K562 (cell line): ENCODE measurements around the gene UGT1A3. TPM values are rescaled to one million over a fixed set of nuclear protein-coding genes. Genes with fewer than 3 reads are reported as not detected.

Experiments used
- ATAC-seq: fragments of 200-7000 bp; cut with Tn5 transposase; 3 replicates; pipeline ENCODE4 v1.9.1; 2020; ENCODE audit warnings: moderate library complexity
- BruUV-seq: library from RNA; stranded (reverse); fragments of 400-500 nt; replicated peaks from 2 replicates; lab custom pipeline; 2021; lab: Mats Ljungman, UMichigan
- CTCF ChIA-PET: fragments of 300-600 bp; formaldehyde crosslinking; extraction: SDS; loops from one replicate; lab custom pipeline; 2021; ENCODE audit warnings: low intra/inter-chr PET ratio; lab: Yijun Ruan, JAX
- POLR2A ChIA-PET: fragments of 300-600, 350-650 bp; sonication (Branson Sonifier 250); formaldehyde crosslinking; extraction: SDS; loops from one replicate; lab custom pipeline; 2021; ENCODE audit warnings: antibody characterized with exemption, inconsistent platforms; lab: Yijun Ruan, JAX
- DNase-seq, 4 experiments: peaks; one replicate each; pipeline versions ENCODE4 v3.0.0 to v3.0.0-alpha.2; 2011 to 2018; ENCODE audit warnings: low spot score in 3 of 4, mixed read lengths in 3 of 4; ENCODE audit errors: extremely low read depth in 1 of 4
- FAIRE-seq: peaks from 2 replicates; lab custom pipeline; 2011; peaks lifted over from hg19 to GRCh38; lab: Jason Lieb, UNC
- H2AFZ ChIP-seq: 2 replicates; pipeline ENCODE4 v1.6.0; 2011; ENCODE audit warnings: low read depth, low read length, control low read depth, inconsistent platforms
- H3K27ac ChIP-seq: fragments of 200-600 bp; 3 replicates; pipeline ENCODE4 v1.8.0; 2011; ENCODE audit warnings: low read depth, mild to moderate bottlenecking, control low read depth, inconsistent platforms, low read length, moderate library complexity, mixed read lengths; ENCODE audit errors: extremely low read depth
- H3K27me3 ChIP-seq, 2 experiments: fragments of 300-600 bp in 1 of 2; 2 replicates in 1 of 2; 3 replicates in 1 of 2; pipeline versions ENCODE4 v1.6.0 to v1.8.0; 2011; ENCODE audit warnings: inconsistent platforms in 2 of 2, low read length in 2 of 2, mild to moderate bottlenecking in 1 of 2, mixed read lengths in 1 of 2, moderate library complexity in 1 of 2; ENCODE audit not compliant: control insufficient read depth in 2 of 2, insufficient read depth in 2 of 2
- H3K36me3 ChIP-seq: fragments of 300-600 bp; 3 replicates; pipeline ENCODE4 v1.8.0; 2011; ENCODE audit warnings: mild to moderate bottlenecking, low read length, inconsistent platforms; ENCODE audit not compliant: control insufficient read depth, insufficient read depth
- H3K4me1 ChIP-seq, 2 experiments: fragments of 200-600 bp in 1 of 2; replicated peaks in 1 of 2; 2 replicates in 1 of 2; 3 replicates in 1 of 2; pipeline versions ENCODE4 v1.5.1 to v1.8.0; 2011; ENCODE audit warnings: inconsistent platforms in 2 of 2, low read length in 2 of 2, mild to moderate bottlenecking in 1 of 2, mixed read lengths in 1 of 2, moderate library complexity in 1 of 2; ENCODE audit not compliant: control insufficient read depth in 2 of 2, insufficient read depth in 2 of 2
- H3K4me2 ChIP-seq: 2 replicates; pipeline ENCODE4 v1.6.1; 2011; ENCODE audit warnings: low read length, control low read depth, inconsistent platforms, mixed read lengths; ENCODE audit not compliant: insufficient read depth
- H3K4me3 ChIP-seq: fragments of 200-600 bp; sonication (generic), shearing (Covaris generic); 2 replicates; pipeline ENCODE4 v1.5.1; 2016; ENCODE audit warnings: control low read depth, inconsistent platforms
- H3K79me2 ChIP-seq: fragments of 200-600 bp; 3 replicates; pipeline ENCODE4 v1.8.0; 2011; ENCODE audit warnings: low read length, inconsistent platforms; ENCODE audit not compliant: control insufficient read depth, insufficient read depth
- H3K9ac ChIP-seq, 2 experiments: 2 replicates each; pipeline versions ENCODE4 v1.6.0 to v1.6.1; 2011; ENCODE audit warnings: low read depth in 2 of 2, low read length in 2 of 2, control low read depth in 1 of 2, inconsistent platforms in 1 of 2, mild to moderate bottlenecking in 1 of 2, mixed read lengths in 1 of 2; ENCODE audit not compliant: insufficient read depth in 1 of 2
- H3K9me1 ChIP-seq: one replicate; pipeline ENCODE4 v1.6.0; 2011; ENCODE audit warnings: inconsistent platforms, mild to moderate bottlenecking, low read length, moderate library complexity; ENCODE audit not compliant: control insufficient read depth, insufficient read depth
- H3K9me3 ChIP-seq: replicated peaks from 2 replicates; pipeline ENCODE4 v1.5.1; 2011; ENCODE audit warnings: low read depth, low read length, inconsistent platforms; ENCODE audit not compliant: control insufficient read depth, insufficient read depth
- H4K20me1 ChIP-seq: replicated peaks from 2 replicates; pipeline ENCODE4 v1.6.1; 2011; ENCODE audit warnings: low read length, inconsistent platforms, mixed read lengths; ENCODE audit not compliant: control insufficient read depth, insufficient read depth
- BCLAF1 ChIP-seq, 2 experiments: fragments of 450-650 bp in 1 of 2; IDR thresholded peaks; 2 replicates each; pipeline ENCODE4 v1.6.1; 2011 to 2017; ENCODE audit warnings: low read depth in 2 of 2, antibody characterized with exemption in 1 of 2, borderline replicate concordance in 1 of 2, low read length in 1 of 2, mild to moderate bottlenecking in 1 of 2, mixed read lengths in 1 of 2; ENCODE audit not compliant: control insufficient read depth in 1 of 2
- CBX5 ChIP-seq: IDR thresholded peaks from 2 replicates; pipeline ENCODE4 v1.6.1; 2014; ENCODE audit warnings: low read depth, borderline replicate concordance
- GMEB1 ChIP-seq: fragments of 250-450 bp; sonication (Bioruptor Pico); IDR thresholded peaks from 2 replicates; pipeline ENCODE4 v1.4.0; 2020; ENCODE audit warnings: mild to moderate bottlenecking
- NCOA4 ChIP-seq: fragments of 450-650 bp; IDR thresholded peaks from 2 replicates; pipeline ENCODE4 v1.6.1; 2018; ENCODE audit warnings: mild to moderate bottlenecking; ENCODE audit not compliant: partially characterized antibody
- REST ChIP-seq, 2 experiments: fragments of 450-650 bp; formaldehyde crosslinking in 1 of 2; IDR thresholded peaks; 2 replicates each; pipeline versions ENCODE4 v1.4.0 to v1.6.1; 2014 to 2020; ENCODE audit warnings: mild to moderate bottlenecking in 2 of 2, borderline replicate concordance in 1 of 2, low read depth in 1 of 2
- ZNF79 ChIP-seq: fragments of 250-450 bp; sonication (Bioruptor Pico); IDR thresholded peaks from 2 replicates; pipeline ENCODE4 v1.4.0; 2020; ENCODE audit warnings: low read depth, mild to moderate bottlenecking, moderate library complexity
- WGBS: fragments of 100-300 bp; shearing (Covaris generic); methylation state at CpG from one replicate; pipeline ENCODE4 v1.1.6; 2016; ENCODE audit warnings: low coverage, mixed read lengths; ENCODE audit not compliant: insufficient coverage; ENCODE audit errors: missing lambda C conversion rate; 5-methylcytosine and 5-hydroxymethylcytosine counted together
- in situ Hi-C: fragments of 300-500 bp; cut with MboI; formaldehyde crosslinking; loops from 4 replicates; pipeline ENCODE4 v1.15.0; 2018; ENCODE audit warnings: inconsistent platforms, mixed read lengths
- intact Hi-C: fragments of 100-400 bp; cut with micrococcal nuclease; formaldehyde crosslinking; loops from 2 replicates; pipeline ENCODE4 v1.14.2; 2022
- polyA plus RNA-seq, 8 experiments: library from polyadenylated mRNA; depleted of rRNA in 4 of 8; stranded (reverse) in 5 of 8; unstranded in 3 of 8; fragments of >200 nt; fragmentation: Nextera tagmentation in 2 of 8; fragmentation: Illumina TruSeq in 1 of 8; extraction: Ambion mirVana in 2 of 8; extraction: Trizol in 1 of 8; gene quantifications; 2 replicates each; pipeline versions ENCODE4 v1.2.1 to v1.2.3, GENCODE V29; 2011 to 2014; ENCODE audit warnings: inconsistent platforms in 1 of 8, missing spikeins in 1 of 8
- total RNA-seq, 7 experiments: library from RNA; depleted of rRNA in 6 of 7; stranded (reverse); fragments of >200 nt in 6 of 7; fragmentation: Illumina TruSeq in 2 of 7; extraction: Trizol in 2 of 7; gene quantifications; 2 replicates each; pipeline versions ENCODE4 v1.2.1 to v1.2.3, GENCODE V29; 2011 to 2021; ENCODE audit warnings: low replicate concordance in 1 of 7

Gene UGT1A3
- total and polyA plus RNA-seq, 9 of the 15 experiments (the other 6 are each of a cell fraction or from before 2014, with no cell fraction given) = not detected

- DNase-seq (no peak), FAIRE-seq (no peak), ATAC-seq (no peak)
- ChIA-PET POLR2A (interaction anchor here (1.2 kb wide), 1 partner anchor 11 kb away, joined by 5 read pairs; no protein-coding TSS in a partner anchor), CTCF (no interaction called here)
- Histone ChIP-seq H3K4me2 (no peak overlapping the region), H3K9me1 (no peaks in the 10 kb centered on the region), H3K9ac (no peak overlapping the region), H3K9me3 (no peaks in the 10 kb centered on the region), H3K27me3 (no peaks in the 10 kb centered on the region), H3K4me1 (no peaks in the 10 kb centered on the region), H3K36me3 (no peaks in the 10 kb centered on the region), H3K27ac (no peak overlapping the region), H4K20me1 (no peaks in the 10 kb centered on the region), H3K79me2 (no peaks in the 10 kb centered on the region), H2AFZ (no peak overlapping the region), H3K4me3 (no peak overlapping the region)
- 3% methylated on average over 4 of the region's 4 CpGs for WGBS
- no TSS peak for BruUV-seq
- intact Hi-C loops = no loop called here
- in situ Hi-C loops = no loop called here
- TF ChIP-seq BCLAF1 (IDR thresholded peaks at IDR 0.05; ENCODE audit: borderline replicate concordance in 1 of 2, control insufficient read depth in 1 of 2, low read depth in 2 of 2, low read length in 1 of 2) (no peak), REST (IDR thresholded peaks at IDR 0.05; ENCODE audit: borderline replicate concordance) (no peak), REST (CRISPR knock-in tag; IDR thresholded peaks at IDR 0.05; ENCODE audit: low read depth) (no peak), CBX5 (no peak), ZNF79 (no peak), NCOA4 (no peak), GMEB1 (no peak)
Observed at GRCh38 chr2:233780771-233781170, 51.9 kb downstream of the UGT1A3 start.
